ENCODE data around the gene CACNA2D4.

GRCh38 chr12:1934831-1935230 is 16.4 kb upstream of the CACNA2D4 start:
- no peak for TF ChIP-seq CTCF (conservative IDR thresholded peaks at IDR 0.05)
- no peak for TF ChIP-seq ZFX (IDR thresholded peaks at IDR 0.05)
